Measurements from ENCODE around the gene LYSMD4.

- TF ChIP-seq, protein P1, sequence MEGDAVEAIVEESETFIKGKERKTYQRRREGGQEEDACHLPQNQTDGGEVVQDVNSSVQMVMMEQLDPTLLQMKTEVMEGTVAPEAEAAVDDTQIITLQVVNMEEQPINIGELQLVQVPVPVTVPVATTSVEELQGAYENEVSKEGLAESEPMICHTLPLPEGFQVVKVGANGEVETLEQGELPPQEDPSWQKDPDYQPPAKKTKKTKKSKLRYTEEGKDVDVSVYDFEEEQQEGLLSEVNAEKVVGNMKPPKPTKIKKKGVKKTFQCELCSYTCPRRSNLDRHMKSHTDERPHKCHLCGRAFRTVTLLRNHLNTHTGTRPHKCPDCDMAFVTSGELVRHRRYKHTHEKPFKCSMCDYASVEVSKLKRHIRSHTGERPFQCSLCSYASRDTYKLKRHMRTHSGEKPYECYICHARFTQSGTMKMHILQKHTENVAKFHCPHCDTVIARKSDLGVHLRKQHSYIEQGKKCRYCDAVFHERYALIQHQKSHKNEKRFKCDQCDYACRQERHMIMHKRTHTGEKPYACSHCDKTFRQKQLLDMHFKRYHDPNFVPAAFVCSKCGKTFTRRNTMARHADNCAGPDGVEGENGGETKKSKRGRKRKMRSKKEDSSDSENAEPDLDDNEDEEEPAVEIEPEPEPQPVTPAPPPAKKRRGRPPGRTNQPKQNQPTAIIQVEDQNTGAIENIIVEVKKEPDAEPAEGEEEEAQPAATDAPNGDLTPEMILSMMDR (IDR thresholded peaks at IDR 0.05): no peak
- TF ChIP-seq POLR2AphosphoS5 (IDR thresholded peaks at IDR 0.05; ENCODE audit: insufficient read depth in 1 of 2, low read depth in 1 of 2): no peak
Observed at GRCh38 chr15:99706557-99707303, 26.5 kb downstream of the LYSMD4 start.

Measured in vagina (tissue), 2 donors.